ENCODE measurements around the gene RTN1. TPM values are rescaled to one million over a fixed set of nuclear protein-coding genes. Genes with fewer than 3 reads are reported as not detected.

Gene RTN1
- total RNA-seq, 4 donors from 2014 or later: 2.4 to 4.9 (median 4.6) TPM; not detected in 1

DNA sequence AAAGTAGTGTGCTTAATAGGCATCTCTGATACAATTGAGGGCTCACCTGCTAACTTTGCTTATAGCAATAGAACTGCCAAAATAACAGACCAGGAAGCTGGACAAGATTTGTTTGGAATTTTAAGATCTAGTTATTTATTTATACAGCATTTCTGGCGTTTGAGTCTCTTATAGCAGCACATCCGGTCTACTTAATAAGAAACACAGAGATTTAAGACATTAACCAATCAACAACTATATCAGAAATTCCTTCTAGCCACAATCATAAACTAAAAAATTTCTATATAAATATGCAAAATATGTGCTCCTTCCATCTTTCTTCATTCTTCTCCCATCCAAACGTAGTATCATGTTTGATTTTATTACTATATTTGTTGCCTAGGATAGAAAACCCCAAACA, 2.6 kb downstream of the RTN1 start:
- no peaks in the 10 kb centered on the region for H3K9me3 ChIP-seq
- DNase-seq: no peak
- H3K36me3 ChIP-seq: no peaks in the 10 kb centered on the region
- peaks cover 94% of the 10 kb centered on the region for H3K27me3 ChIP-seq
- 40 to 60% methylated on average over 3 of the region's 3 CpGs for WGBS, 2 donors (ENCODE audit: low coverage in 1 of 2)
- TF ChIP-seq, protein P1, sequence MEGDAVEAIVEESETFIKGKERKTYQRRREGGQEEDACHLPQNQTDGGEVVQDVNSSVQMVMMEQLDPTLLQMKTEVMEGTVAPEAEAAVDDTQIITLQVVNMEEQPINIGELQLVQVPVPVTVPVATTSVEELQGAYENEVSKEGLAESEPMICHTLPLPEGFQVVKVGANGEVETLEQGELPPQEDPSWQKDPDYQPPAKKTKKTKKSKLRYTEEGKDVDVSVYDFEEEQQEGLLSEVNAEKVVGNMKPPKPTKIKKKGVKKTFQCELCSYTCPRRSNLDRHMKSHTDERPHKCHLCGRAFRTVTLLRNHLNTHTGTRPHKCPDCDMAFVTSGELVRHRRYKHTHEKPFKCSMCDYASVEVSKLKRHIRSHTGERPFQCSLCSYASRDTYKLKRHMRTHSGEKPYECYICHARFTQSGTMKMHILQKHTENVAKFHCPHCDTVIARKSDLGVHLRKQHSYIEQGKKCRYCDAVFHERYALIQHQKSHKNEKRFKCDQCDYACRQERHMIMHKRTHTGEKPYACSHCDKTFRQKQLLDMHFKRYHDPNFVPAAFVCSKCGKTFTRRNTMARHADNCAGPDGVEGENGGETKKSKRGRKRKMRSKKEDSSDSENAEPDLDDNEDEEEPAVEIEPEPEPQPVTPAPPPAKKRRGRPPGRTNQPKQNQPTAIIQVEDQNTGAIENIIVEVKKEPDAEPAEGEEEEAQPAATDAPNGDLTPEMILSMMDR (IDR thresholded peaks at IDR 0.05): no peak
- TF ChIP-seq POLR2A (IDR thresholded peaks at IDR 0.05) (no peak), EP300 (IDR thresholded peaks at IDR 0.05; ENCODE audit: low read depth) (no peak), POLR2AphosphoS5 (IDR thresholded peaks at IDR 0.05) (no peak)
- no peak overlapping the region for H3K27ac ChIP-seq
- H3K4me3 ChIP-seq: no peak overlapping the region
- peaks cover 0 to 21% (median 9%) of the 10 kb centered on the region in 4 donors for H3K4me1 ChIP-seq
- intact Hi-C loops (cut with DNase I; ENCODE audit: low total_unique reads) (no loop called here), in situ Hi-C loops (cut with MboI; ENCODE audit: low pct_ligation_motif_present in 1 of 4, low pct_unique_long_range_greater_than_20kb in 1 of 4, low sequenced_read_pairs in 3 of 4) (no loop called here)

DNA sequence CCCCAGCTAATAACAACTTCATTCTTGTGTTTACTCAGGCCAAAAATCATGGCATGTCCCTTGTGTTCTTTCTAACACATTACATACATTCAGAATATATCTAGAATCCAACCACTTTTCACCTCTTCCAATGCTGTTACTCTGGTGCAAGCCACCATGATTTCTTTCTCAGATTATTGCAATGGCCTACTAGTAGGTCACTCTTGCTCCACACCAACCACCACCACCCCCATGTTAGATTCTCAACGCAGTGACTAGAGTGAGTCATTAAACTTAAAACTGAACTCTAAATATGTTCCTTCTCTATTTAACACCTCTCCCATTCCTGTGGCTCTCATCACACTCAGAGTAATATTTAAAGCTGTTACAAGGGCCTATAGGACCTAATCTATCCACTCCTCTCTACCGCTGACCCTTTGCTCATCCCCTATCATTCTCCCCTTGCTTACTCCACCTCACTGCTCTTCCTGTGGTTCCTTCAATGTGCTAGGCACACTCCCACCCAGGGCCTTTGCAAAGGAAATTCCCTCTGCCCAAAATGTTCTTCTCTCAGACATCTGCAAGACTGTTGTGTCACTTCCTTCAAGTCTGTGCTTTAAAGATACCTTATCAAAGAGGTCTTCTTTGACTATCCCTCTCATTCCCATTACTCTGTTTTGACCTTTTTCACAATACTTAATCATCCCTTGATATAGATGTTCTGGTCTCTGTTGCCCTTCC, 6.6 kb downstream of the RTN1 start:
- Histone ChIP-seq H3K4me1 (no peaks in the 10 kb centered on the region), H3K27ac (no peak overlapping the region), H3K27me3 (peaks cover 53% of the 10 kb centered on the region), H3K4me3 (no peak overlapping the region), H3K36me3 (no peaks in the 10 kb centered on the region), H3K9me3 (peaks cover 0 to 5% of the 10 kb centered on the region in 2 donors)
- in situ Hi-C loops (cut with MboI; ENCODE audit: low pct_ligation_motif_present in 1 of 4, low pct_unique_long_range_greater_than_20kb in 1 of 4, low sequenced_read_pairs in 3 of 4): no loop called here
- DNase-seq: no peak
- intact Hi-C loops (cut with DNase I; ENCODE audit: low total_unique reads): no loop called here
- TF ChIP-seq, protein P1 (IDR thresholded peaks at IDR 0.05): no peak
- TF ChIP-seq POLR2AphosphoS5 (IDR thresholded peaks at IDR 0.05) (no peak), POLR2A (IDR thresholded peaks at IDR 0.05) (no peak), EP300 (IDR thresholded peaks at IDR 0.05; ENCODE audit: low read depth) (no peak)
- 84 to 87% methylated on average over 2 of the region's 2 CpGs for WGBS, 2 donors (ENCODE audit: low coverage in 1 of 2)

DNA sequence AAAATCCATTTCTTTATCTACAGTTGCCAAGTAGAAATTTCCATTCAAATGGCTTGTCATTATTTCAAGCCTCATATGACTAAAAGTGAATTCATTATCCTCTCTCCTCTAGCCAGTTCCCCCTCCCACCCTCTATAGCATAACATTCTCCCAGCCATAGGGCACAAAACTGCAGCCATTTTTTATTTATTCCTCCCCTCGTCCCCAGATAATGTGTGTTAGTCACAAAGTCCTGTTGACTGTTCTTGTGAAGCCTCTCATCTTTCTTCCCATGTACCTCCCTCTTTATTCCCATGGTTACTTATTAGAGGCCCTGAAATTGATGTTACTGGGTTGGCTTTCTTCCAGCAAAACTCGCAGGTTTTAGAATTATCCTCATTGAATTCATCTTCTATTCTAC, 13.2 kb downstream of the RTN1 start:
- in situ Hi-C loops (cut with MboI; ENCODE audit: low pct_ligation_motif_present in 1 of 4, low pct_unique_long_range_greater_than_20kb in 1 of 4, low sequenced_read_pairs in 3 of 4): no loop called here

DNA sequence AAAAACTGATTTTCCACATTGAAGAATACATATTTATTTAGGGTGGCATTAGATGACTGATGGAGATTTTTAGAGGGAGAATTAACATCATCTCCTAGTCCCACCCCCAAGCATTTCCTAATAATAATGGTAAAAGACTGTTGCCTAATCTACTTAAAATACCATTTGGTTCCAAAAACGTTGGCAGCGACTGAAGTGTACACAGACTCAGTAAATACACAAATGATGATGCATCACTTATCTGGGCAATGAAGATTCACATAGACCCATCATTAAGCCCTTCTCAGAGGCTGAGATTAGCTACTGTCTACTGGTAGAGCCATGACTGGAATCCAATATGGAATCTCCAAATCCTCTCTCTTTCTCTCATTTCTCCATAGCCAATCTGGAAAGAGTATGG, 18.2 kb downstream of the RTN1 start:
- TF ChIP-seq, protein P1 (IDR thresholded peaks at IDR 0.05): no peak
- TF ChIP-seq POLR2A (IDR thresholded peaks at IDR 0.05): no peak
- TF ChIP-seq EP300 (IDR thresholded peaks at IDR 0.05; ENCODE audit: low read depth): no peak
- no peak for TF ChIP-seq POLR2AphosphoS5 (IDR thresholded peaks at IDR 0.05)
- Histone ChIP-seq H3K4me3 (no peak overlapping the region), H3K9me3 (no peaks in the 10 kb centered on the region), H3K27ac (no peak overlapping the region), H3K36me3 (no peaks in the 10 kb centered on the region), H3K4me1 (no peaks in the 10 kb centered on the region), H3K27me3 (no peaks in the 10 kb centered on the region)
- WGBS, 2 donors (ENCODE audit: low coverage in 1 of 2): 59 to 79% methylated on average over 2 of the region's 2 CpGs
- no peak for DNase-seq
- intact Hi-C loops (cut with DNase I; ENCODE audit: low total_unique reads): no loop called here
- in situ Hi-C loops (cut with MboI; ENCODE audit: low pct_ligation_motif_present in 1 of 4, low pct_unique_long_range_greater_than_20kb in 1 of 4, low sequenced_read_pairs in 3 of 4): no loop called here

More for the DNA sequence above, 13.2 kb downstream of the RTN1 start:
- intact Hi-C loops (cut with DNase I; ENCODE audit: low total_unique reads): no loop called here
- DNase-seq: no peak
- Histone ChIP-seq H3K36me3 (no peaks in the 10 kb centered on the region), H3K4me3 (no peak overlapping the region), H3K4me1 (no peaks in the 10 kb centered on the region), H3K27me3 (no peaks in the 10 kb centered on the region), H3K9me3 (peaks cover 0 to 5% of the 10 kb centered on the region in 2 donors), H3K27ac (no peak overlapping the region)
- TF ChIP-seq POLR2AphosphoS5 (IDR thresholded peaks at IDR 0.05): no peak
- TF ChIP-seq, protein P1 (IDR thresholded peaks at IDR 0.05): no peak
- TF ChIP-seq POLR2A (IDR thresholded peaks at IDR 0.05): no peak
- no peak for TF ChIP-seq EP300 (IDR thresholded peaks at IDR 0.05; ENCODE audit: low read depth)
- 62 to 69% methylated on average over 2 of the region's 2 CpGs for WGBS, 2 donors (ENCODE audit: low coverage in 1 of 2)

Data from transverse colon (tissue), 4 donors.